ENCODE results near the gene SYVN1.

DNA sequence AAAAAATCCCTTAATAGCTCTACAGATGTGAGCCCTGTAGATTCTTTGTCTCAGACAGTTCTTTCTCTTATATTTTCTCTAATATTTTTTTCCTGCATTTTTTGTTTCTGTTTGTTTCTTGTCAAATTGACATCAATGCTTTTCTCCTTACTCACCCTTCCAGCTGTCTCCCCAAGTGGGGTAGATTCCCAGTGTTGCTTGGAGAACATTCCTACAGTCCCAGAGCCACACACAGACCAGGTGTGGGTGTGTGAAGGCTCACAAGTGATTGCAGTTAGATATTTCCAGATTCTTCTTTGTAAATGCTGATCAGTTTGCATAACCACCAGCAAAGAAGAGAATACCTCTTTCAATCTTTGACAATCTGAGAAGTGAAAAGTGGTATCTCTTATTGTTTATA lies 30.8 kb downstream of the SYVN1 start:
- TF ChIP-seq, protein P1, sequence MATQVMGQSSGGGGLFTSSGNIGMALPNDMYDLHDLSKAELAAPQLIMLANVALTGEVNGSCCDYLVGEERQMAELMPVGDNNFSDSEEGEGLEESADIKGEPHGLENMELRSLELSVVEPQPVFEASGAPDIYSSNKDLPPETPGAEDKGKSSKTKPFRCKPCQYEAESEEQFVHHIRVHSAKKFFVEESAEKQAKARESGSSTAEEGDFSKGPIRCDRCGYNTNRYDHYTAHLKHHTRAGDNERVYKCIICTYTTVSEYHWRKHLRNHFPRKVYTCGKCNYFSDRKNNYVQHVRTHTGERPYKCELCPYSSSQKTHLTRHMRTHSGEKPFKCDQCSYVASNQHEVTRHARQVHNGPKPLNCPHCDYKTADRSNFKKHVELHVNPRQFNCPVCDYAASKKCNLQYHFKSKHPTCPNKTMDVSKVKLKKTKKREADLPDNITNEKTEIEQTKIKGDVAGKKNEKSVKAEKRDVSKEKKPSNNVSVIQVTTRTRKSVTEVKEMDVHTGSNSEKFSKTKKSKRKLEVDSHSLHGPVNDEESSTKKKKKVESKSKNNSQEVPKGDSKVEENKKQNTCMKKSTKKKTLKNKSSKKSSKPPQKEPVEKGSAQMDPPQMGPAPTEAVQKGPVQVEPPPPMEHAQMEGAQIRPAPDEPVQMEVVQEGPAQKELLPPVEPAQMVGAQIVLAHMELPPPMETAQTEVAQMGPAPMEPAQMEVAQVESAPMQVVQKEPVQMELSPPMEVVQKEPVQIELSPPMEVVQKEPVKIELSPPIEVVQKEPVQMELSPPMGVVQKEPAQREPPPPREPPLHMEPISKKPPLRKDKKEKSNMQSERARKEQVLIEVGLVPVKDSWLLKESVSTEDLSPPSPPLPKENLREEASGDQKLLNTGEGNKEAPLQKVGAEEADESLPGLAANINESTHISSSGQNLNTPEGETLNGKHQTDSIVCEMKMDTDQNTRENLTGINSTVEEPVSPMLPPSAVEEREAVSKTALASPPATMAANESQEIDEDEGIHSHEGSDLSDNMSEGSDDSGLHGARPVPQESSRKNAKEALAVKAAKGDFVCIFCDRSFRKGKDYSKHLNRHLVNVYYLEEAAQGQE (IDR thresholded peaks at IDR 0.05; ENCODE audit: low read depth, low read length), result no peak
- TF ChIP-seq EZH2phosphoT487 (IDR thresholded peaks at IDR 0.05; ENCODE audit: borderline replicate concordance, low read depth), result no peak
- TF ChIP-seq NRF1 (IDR thresholded peaks at IDR 0.05; ENCODE audit: low read depth, low read length), result no peak
- TF ChIP-seq, protein P2, sequence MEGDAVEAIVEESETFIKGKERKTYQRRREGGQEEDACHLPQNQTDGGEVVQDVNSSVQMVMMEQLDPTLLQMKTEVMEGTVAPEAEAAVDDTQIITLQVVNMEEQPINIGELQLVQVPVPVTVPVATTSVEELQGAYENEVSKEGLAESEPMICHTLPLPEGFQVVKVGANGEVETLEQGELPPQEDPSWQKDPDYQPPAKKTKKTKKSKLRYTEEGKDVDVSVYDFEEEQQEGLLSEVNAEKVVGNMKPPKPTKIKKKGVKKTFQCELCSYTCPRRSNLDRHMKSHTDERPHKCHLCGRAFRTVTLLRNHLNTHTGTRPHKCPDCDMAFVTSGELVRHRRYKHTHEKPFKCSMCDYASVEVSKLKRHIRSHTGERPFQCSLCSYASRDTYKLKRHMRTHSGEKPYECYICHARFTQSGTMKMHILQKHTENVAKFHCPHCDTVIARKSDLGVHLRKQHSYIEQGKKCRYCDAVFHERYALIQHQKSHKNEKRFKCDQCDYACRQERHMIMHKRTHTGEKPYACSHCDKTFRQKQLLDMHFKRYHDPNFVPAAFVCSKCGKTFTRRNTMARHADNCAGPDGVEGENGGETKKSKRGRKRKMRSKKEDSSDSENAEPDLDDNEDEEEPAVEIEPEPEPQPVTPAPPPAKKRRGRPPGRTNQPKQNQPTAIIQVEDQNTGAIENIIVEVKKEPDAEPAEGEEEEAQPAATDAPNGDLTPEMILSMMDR (IDR thresholded peaks at IDR 0.05), result no peak
- TF ChIP-seq RAD21 (IDR thresholded peaks at IDR 0.05; ENCODE audit: low read length), result no peak
- TF ChIP-seq, protein P3, sequence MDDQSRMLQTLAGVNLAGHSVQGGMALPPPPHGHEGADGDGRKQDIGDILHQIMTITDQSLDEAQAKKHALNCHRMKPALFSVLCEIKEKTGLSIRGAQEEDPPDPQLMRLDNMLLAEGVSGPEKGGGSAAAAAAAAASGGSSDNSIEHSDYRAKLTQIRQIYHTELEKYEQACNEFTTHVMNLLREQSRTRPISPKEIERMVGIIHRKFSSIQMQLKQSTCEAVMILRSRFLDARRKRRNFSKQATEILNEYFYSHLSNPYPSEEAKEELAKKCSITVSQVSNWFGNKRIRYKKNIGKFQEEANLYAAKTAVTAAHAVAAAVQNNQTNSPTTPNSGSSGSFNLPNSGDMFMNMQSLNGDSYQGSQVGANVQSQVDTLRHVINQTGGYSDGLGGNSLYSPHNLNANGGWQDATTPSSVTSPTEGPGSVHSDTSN (IDR thresholded peaks at IDR 0.05), result no peak
- TF ChIP-seq, protein P4, sequence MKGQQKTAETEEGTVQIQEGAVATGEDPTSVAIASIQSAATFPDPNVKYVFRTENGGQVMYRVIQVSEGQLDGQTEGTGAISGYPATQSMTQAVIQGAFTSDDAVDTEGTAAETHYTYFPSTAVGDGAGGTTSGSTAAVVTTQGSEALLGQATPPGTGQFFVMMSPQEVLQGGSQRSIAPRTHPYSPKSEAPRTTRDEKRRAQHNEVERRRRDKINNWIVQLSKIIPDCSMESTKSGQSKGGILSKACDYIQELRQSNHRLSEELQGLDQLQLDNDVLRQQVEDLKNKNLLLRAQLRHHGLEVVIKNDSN (IDR thresholded peaks at IDR 0.05; ENCODE audit: borderline replicate concordance, low read depth), result no peak
- TF ChIP-seq JUND (IDR thresholded peaks at IDR 0.05), result no peak
- TF ChIP-seq POLR2AphosphoS5 (IDR thresholded peaks at IDR 0.05; ENCODE audit: low read depth, low read length), result no peak
- TF ChIP-seq SIN3A (IDR thresholded peaks at IDR 0.05; ENCODE audit: borderline replicate concordance, low read depth, low read length), result no peak
- no peak for TF ChIP-seq EP300 (IDR thresholded peaks at IDR 0.05; ENCODE audit: borderline replicate concordance in 1 of 2, low read depth in 1 of 2, low read length in 1 of 2)
- TF ChIP-seq TAF1 (IDR thresholded peaks at IDR 0.05; ENCODE audit: borderline replicate concordance, low read depth, low read length), result no peak
- TF ChIP-seq GABPA (IDR thresholded peaks at IDR 0.05; ENCODE audit: low read depth), result no peak
- no peak for TF ChIP-seq RFX5 (IDR thresholded peaks at IDR 0.05; ENCODE audit: low read length)
